ENCODE measurements around the gene DYNLL1. TPM values are rescaled to one million over a fixed set of nuclear protein-coding genes. Genes with fewer than 3 reads are reported as not detected.
"Not testable (repeated sequence)": the region's sequence is repeated elsewhere in the genome, so short reads cannot be mapped to it uniquely, and the experiment has no call there.

The DYNLL1 gene
- total and polyA plus RNA-seq, 2 donors (not counting 3 experiments of a cell fraction or from before 2014, with no cell fraction given) = 469 to 600 TPM

DNA sequence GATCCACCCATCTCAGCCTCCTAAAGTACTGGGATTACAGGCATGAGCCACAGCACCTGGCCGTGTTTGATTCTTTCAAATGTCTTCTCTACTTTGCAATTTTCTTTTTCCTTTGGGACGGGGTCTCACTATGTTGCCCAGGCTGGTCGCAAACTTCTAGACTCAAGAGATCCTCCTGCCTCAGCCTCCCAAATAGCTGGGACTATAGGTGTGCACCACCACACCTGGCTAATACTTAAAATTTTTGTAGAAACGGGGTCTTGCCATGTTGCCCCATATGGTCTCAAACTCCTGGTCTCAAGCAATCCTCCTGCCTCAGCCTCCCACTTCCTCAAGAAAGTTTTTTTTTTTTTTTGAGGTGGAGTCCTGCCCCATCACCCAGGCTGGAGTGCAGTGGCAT lies 47.9 kb upstream of the DYNLL1 start:
- intact Hi-C loops (cut with micrococcal nuclease) = no loop called here
- no peak for TF ChIP-seq EZH2 (IDR thresholded peaks at IDR 0.05; ENCODE audit: borderline replicate concordance, low read depth, low read length, severe bottlenecking)
- TF ChIP-seq, protein P1, sequence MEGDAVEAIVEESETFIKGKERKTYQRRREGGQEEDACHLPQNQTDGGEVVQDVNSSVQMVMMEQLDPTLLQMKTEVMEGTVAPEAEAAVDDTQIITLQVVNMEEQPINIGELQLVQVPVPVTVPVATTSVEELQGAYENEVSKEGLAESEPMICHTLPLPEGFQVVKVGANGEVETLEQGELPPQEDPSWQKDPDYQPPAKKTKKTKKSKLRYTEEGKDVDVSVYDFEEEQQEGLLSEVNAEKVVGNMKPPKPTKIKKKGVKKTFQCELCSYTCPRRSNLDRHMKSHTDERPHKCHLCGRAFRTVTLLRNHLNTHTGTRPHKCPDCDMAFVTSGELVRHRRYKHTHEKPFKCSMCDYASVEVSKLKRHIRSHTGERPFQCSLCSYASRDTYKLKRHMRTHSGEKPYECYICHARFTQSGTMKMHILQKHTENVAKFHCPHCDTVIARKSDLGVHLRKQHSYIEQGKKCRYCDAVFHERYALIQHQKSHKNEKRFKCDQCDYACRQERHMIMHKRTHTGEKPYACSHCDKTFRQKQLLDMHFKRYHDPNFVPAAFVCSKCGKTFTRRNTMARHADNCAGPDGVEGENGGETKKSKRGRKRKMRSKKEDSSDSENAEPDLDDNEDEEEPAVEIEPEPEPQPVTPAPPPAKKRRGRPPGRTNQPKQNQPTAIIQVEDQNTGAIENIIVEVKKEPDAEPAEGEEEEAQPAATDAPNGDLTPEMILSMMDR (IDR thresholded peaks at IDR 0.05; ENCODE audit: extremely low read depth in 1 of 2, insufficient read depth in 1 of 2, low read depth in 1 of 2, low read length in 2 of 2) = no peak
- no peak for TF ChIP-seq POLR2A (IDR thresholded peaks at IDR 0.05; ENCODE audit: low read depth, low read length)
- no peak for TF ChIP-seq FOS (IDR thresholded peaks at IDR 0.05; ENCODE audit: borderline replicate concordance, insufficient read depth, low read length)
- TF ChIP-seq, protein P2, sequence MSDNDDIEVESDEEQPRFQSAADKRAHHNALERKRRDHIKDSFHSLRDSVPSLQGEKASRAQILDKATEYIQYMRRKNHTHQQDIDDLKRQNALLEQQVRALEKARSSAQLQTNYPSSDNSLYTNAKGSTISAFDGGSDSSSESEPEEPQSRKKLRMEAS (IDR thresholded peaks at IDR 0.05; ENCODE audit: insufficient read depth, insufficient read length) = no peak
- no peak overlapping the region for H3K9ac ChIP-seq (replicated peaks; ENCODE audit: extremely low read depth, insufficient read depth, low read length)
- no peaks in the 10 kb centered on the region for H3K27me3 ChIP-seq (ENCODE audit: control insufficient read depth in 2 of 2, insufficient read depth in 2 of 2, low read length in 2 of 2)
- H3K36me3 ChIP-seq (ENCODE audit: control insufficient read depth in 2 of 2, extremely low read depth in 1 of 2, insufficient read depth in 2 of 2, low read length in 2 of 2) = peaks cover 4 to 8% of the 10 kb centered on the region in 2 experiments
- no peaks in the 10 kb centered on the region for H4K20me1 ChIP-seq (replicated peaks; ENCODE audit: control insufficient read depth, extremely low read depth, insufficient read depth, low read length)
- no peak overlapping the region for H3K4me3 ChIP-seq (replicated peaks in 1 of 3; ENCODE audit: insufficient read depth in 1 of 3, low read depth in 1 of 3, low read length in 3 of 3)
- dilution Hi-C loops (cut with MboI; ENCODE audit: extremely low pct_ligation_motif_present, low sequenced_read_pairs) = no loop called here
- no peak for DNase-seq (ENCODE audit: low read depth, low spot score)
- H3K27ac ChIP-seq (ENCODE audit: insufficient read depth, low read depth, low read length) = no peak overlapping the region
- H3K9me3 ChIP-seq (replicated peaks; ENCODE audit: control insufficient read depth, insufficient read depth, low read length) = no peaks in the 10 kb centered on the region
- no peak for FAIRE-seq
- CTCF ChIA-PET = interaction anchor here (0.8 to 1.5 kb wide), 2 partner anchors 9 to 27 kb away, joined by 3 read pairs; no protein-coding TSS in a partner anchor
- no peaks in the 10 kb centered on the region for H3K9me1 ChIP-seq (replicated peaks; ENCODE audit: control insufficient read depth, extremely low read depth, insufficient read depth, low read length)
- H3K79me2 ChIP-seq (ENCODE audit: control insufficient read depth, insufficient read depth, low read length) = peaks cover 51% of the 10 kb centered on the region
- no TSS peak for BruUV-seq (replicated peaks)
- H2AFZ ChIP-seq (ENCODE audit: low read depth, low read length) = no peak overlapping the region
- POLR2A ChIA-PET = no interaction called here
- H3K4me1 ChIP-seq (ENCODE audit: control insufficient read depth, extremely low read depth, insufficient read depth, low read length) = peaks cover 15% of the 10 kb centered on the region
- no peak overlapping the region for H3K4me2 ChIP-seq (ENCODE audit: insufficient read depth, low read length)

DNA sequence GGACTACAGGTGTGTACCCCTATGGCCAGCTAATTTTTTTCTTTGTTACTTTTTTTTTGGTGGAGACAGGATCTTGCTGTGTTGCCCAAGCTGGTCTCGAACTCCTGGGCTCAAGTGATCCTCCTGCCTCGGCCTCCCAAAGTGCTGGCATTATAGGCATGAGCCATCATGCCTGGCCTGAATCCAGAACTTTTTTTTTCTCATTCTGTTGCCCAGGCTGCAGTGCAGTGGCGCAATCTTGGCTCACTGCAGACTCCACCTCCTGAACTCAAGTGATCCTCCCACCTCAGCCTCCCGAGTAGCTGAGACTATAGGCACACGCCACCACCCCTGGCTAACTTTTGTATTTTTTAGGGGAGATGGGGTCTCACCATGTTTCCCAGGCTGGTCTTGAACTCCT lies 43.4 kb upstream of the DYNLL1 start:
- POLR2A ChIA-PET = interaction anchor here (1.3 kb wide), 1 partner anchor 9 kb away, joined by 3 read pairs; no protein-coding TSS in a partner anchor
- dilution Hi-C loops (cut with MboI; ENCODE audit: extremely low pct_ligation_motif_present, low sequenced_read_pairs) = not testable (repeated sequence)

More for the DNA sequence above, 43.4 kb upstream of the DYNLL1 start:
- BruUV-seq (replicated peaks); H3K27ac ChIP-seq (ENCODE audit: insufficient read depth, low read depth, low read length); intact Hi-C loops (cut with micrococcal nuclease); H3K9me3 ChIP-seq (replicated peaks; ENCODE audit: control insufficient read depth, insufficient read depth, low read length); H3K4me2 ChIP-seq (ENCODE audit: insufficient read depth, low read length); H2AFZ ChIP-seq (ENCODE audit: low read depth, low read length); H3K27me3 ChIP-seq (ENCODE audit: control insufficient read depth in 2 of 2, insufficient read depth in 2 of 2, low read length in 2 of 2); H4K20me1 ChIP-seq (replicated peaks; ENCODE audit: control insufficient read depth, extremely low read depth, insufficient read depth, low read length); DNase-seq (ENCODE audit: low read depth, low spot score); H3K9ac ChIP-seq (replicated peaks; ENCODE audit: extremely low read depth, insufficient read depth, low read length); H3K9me1 ChIP-seq (replicated peaks; ENCODE audit: control insufficient read depth, extremely low read depth, insufficient read depth, low read length); H3K4me1 ChIP-seq (ENCODE audit: control insufficient read depth, extremely low read depth, insufficient read depth, low read length); FAIRE-seq; H3K4me3 ChIP-seq (replicated peaks in 1 of 3; ENCODE audit: insufficient read depth in 1 of 3, low read depth in 1 of 3, low read length in 3 of 3): not testable (repeated sequence)
- Histone ChIP-seq H3K36me3 (ENCODE audit: control insufficient read depth in 2 of 2, extremely low read depth in 1 of 2, insufficient read depth in 2 of 2, low read length in 2 of 2) (peaks cover 0 to 11% of the 10 kb centered on the region in 2 experiments), H3K79me2 (ENCODE audit: control insufficient read depth, insufficient read depth, low read length) (peaks cover 16% of the 10 kb centered on the region)
- CTCF ChIA-PET = interaction anchor here (1.1 to 2.5 kb wide), 3 partner anchors 9 to 95 kb away, joined by 3 to 8 read pairs (median 3); no protein-coding TSS in a partner anchor
